ENCODE measurements around the gene BEAN1.
"Not testable (repeated sequence)": the region's sequence is repeated elsewhere in the genome, so short reads cannot be mapped to it uniquely, and the experiment has no call there.

BEAN1 gene

DNA sequence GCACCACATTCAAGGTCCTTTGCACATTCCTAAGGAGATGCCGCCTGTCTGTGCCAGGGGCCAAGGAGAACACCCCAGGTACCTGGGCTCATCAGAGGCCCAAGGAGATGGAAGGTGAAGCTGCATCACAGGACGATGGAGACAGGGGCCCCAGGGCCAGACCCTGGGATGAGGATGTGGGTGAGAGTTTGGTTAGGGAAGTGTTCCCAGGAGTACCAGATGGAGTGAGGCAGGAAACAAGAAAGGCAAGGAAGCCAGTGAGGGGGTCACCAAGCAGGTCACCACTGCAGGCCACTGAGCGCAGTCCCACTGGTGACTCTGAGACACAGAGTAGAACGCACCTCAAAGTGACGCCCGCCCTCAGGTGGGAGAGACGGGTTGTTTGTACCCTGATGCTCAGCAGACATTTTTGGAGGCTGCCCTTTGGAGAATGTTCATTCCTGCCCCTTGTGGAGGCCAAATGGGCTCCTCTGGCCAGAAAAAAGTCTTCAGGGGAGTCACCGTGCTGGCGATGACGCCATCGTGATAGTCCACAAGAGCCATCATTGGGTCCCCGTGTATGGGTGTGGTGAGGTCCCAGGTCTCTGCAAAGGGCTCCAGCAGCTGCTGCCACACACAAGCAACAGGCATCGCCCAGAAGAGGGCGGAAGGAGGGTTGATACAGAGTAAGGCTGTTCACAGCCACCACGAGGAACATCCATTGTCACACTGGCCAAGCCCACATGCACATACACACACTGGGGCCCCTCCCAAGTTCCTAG, 57.5 kb downstream of the BEAN1 start:
- no peak for DNase-seq (ENCODE audit: low read depth, low spot score)

DNA sequence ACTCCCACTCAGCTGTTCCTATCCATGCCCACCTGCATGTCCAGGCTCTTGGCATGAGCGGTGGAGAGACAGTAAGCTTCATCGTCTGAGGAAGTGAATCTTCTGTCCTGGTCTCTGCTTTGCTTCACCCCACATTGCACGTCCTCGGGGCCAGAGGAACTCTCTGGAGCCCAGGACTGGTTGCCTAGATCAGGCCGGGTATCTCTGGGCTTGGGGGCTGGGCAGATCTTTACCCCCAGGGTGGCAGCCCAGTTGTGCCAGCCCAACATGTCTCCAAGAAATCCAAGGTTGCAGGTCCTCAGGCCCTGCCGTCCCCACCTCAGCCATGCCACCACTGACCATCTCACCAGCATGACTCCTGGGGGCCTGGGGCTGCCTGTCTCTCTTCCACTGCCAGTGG, 58.3 kb downstream of the BEAN1 start:
- DNase-seq (ENCODE audit: low read depth, low spot score) = no peak

DNA sequence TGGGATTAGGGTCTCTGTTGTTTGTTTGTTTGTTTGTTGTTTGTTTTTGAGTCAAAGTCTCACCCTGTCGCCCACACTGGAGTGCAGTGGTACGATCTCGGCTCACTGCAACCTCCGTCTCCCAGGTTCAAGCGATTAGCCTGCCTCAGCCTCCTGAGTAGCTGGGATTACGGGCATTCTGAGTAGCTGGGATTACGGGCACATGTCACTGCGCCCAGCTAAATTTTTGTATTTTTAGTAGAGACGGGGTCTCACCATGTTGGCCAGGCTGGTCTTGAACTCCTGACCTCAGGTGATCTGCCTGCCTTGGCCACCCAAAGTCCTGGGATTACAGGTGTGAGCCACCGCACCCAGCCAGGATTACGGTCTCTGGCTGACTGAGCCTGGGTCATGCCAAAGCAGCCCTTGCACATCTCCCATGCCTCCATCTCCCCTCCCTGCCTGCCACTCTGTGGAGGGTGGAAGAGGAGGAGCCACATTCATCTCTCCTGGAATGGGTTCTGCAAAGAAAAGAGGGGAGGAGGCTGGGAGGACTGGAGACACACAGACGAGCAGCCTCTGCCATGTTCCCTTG, 59.2 kb downstream of the BEAN1 start:
- no peak for DNase-seq (ENCODE audit: low read depth, low spot score)

DNA sequence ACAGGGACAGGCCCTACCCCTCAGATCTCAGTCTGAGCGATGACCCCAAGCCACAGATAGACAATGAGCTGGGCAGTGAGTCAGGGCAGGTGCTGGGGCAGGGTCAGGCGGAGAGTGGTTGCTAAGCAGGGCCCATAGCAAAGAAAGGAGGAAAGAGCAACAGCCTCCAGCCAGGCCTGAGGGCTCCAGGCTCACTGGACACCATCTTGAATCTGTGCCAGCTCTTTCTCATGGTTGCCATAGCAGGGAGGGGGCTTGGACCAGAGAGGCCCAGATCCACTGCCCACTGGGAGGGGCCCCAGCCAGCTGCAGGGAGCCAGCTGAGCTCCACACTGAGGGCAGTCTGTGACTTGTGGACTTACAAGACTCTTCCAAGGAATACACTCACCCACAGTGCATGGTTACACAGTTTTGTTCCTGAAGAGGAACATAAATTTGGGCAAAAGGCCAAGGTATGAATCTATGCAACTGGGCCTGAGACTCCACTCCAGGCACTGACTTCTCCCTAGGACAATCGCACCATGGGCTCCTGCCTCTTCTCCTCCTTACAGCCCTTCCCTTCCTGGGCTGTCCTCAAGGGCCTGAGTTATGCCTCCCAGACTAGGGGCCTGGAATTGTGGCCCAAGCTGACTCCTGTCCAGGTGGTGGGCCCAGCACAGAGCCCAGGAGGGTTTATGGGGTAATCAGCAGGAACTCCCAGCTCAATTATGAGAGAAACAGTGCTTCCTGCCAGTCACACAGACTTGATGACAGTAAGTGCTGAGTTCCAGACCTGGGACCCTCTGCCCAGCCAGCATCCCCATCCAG, 59.9 kb downstream of the BEAN1 start:
- DNase-seq (ENCODE audit: low read depth, low spot score) = peak; percentile 73

DNA sequence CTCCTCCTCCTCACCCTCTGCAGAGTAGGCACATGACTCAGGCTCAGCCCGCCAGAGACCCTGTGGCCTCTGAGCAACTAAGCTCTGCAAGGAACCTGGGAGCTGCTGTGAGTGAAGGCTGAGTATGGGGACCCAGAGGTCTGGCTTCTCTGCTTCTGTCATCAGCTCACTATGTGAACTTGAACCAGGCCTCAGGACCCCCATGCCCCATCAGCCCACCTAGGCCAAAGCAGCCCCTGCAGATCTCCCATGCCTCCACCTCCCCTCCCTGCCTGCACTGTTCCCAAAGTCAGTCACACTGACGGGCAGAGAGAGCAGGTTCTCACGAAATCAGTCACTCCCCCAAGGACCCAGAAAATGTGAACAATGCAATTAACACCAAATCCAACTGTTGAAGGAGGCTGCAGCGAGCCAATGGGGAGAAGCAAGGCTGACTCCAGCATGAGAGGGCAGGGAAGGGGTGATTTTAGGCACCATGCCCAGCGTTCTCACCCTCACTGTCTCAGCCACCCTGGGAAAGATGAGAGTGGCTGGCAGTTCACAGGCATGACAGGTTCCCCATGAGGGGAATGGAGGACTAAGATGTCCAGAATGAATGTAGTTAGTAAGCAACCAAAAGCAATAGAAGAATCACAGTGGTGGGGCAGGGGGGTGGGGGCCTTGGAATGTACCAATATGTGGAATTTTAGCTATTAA, 60.6 kb downstream of the BEAN1 start:
- DNase-seq (ENCODE audit: low read depth, low spot score) = peak; percentile 63

DNA sequence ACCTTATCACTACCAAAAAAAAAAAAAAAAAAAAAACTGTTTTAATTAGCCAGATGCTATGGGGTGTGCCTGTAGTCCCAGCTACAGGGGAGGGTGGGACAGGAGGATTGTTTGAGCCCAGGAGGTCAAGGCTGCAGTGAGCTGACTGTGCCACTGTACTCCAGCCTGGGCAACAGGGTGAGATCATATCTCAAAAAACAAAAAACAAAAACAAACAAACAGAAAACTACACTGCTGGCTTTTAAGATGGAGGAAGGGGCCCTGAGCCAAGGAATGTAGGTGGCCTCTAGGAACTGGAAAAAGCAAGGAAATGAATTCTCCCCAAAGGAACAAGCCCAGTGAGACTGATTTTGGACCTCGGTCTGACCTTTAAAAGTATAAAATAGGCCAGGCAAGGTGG, 61.4 kb downstream of the BEAN1 start:
- DNase-seq (ENCODE audit: low read depth, low spot score) = no peak

DNA sequence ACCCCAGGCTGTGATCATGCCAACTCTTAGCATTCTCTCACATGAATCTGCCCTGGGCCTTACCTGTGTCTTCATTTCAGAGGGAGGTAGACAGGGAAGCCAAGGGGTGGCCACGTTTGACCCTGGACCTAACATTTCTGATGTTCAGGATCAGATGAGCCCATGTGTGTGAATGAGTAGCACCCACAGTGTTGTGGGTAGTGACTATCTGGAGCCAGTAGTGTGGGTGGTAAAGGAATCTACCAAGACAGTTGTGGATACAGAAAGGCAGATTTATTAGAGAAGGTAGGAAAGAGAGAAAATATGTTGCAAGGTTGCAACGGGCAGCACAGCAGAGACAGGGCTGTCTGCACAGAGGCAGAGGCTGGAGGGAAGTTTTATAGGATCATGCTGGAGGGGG, 62.3 kb downstream of the BEAN1 start:
- no peak for DNase-seq (ENCODE audit: low read depth, low spot score)

DNA sequence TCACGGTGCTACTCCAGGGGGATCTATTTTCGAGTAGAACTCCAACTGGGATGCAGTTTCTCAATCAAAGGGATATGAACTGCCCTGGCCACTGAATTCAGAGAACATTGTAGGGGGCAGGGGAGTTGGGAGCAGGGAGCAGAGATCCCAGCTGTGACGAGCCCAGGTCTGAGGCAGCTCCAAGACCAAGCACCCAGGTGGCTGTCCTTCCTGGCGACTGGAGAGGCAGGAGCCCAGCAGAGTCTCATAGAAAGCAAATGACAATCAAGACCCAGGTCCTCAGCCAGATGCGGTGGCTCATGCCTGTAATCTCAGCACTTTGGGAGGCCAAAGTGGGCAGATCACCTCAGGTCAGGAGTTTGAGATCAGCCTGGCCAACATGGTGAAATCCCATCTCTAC, 62.7 kb downstream of the BEAN1 start:
- DNase-seq (ENCODE audit: low read depth, low spot score) = no peak

DNA sequence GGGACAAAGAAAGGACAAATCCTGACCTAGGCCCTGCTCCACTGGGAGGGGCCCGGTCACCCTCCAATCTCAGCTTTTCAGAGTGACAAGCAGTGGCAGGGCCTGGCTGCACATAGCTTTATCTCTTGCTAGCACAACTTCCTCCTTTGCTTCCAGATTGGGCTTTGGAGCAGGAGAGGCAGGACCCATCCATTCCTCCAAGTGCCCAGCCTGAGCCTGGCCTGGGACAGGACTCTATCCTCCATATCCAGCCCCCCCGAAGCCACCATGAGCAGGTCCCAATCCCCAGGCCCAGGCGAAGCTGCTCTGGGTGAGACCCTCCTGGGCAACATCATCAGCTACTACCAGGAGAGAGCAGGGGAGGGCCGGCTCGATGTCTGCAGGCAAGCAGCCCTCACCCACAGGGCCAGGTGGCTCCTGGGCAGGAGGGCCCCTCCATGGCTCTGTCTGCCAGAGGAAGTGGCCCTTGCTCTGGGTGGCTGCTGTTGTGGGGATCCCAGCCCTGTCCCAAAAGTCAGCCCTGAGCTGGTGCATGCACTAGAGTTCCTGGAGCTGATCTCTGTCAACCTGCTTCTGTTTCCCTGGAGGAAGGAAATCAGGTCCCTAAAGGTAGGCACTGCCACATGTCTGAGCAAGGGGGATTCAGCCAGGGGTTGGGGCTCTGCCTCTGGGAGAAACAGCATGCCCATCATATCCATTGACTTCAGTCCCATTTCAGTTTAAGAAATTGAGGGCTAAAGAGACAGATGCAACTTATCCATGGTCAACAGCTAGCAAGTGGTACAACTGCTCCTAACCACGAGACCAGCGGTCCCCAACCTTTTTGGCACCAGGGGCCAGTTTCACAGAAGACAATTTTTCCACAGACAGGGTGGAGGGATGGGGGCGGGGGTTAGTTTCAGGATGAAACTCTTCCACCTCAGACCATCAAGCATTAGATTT, 64.0 kb downstream of the BEAN1 start:
- DNase-seq (ENCODE audit: low read depth, low spot score) = no peak

DNA sequence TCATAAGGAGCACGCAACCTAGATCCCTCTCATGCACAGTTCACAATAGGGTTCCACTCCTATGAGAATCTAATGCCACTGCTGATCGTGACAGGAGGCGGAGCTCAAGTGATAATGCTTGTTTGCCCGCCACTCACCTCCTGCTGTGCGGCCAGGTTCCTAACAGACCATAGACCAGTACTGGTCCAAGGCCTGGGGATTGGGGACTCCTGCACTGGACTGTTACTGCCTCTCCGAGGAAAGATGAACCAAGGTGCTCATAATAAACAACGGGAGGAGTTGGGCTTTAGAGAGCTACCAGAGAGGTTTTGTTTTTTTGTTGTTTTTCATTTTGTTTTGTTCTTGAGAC, 64.6 kb downstream of the BEAN1 start:
- DNase-seq (ENCODE audit: low read depth, low spot score) = no peak

DNA sequence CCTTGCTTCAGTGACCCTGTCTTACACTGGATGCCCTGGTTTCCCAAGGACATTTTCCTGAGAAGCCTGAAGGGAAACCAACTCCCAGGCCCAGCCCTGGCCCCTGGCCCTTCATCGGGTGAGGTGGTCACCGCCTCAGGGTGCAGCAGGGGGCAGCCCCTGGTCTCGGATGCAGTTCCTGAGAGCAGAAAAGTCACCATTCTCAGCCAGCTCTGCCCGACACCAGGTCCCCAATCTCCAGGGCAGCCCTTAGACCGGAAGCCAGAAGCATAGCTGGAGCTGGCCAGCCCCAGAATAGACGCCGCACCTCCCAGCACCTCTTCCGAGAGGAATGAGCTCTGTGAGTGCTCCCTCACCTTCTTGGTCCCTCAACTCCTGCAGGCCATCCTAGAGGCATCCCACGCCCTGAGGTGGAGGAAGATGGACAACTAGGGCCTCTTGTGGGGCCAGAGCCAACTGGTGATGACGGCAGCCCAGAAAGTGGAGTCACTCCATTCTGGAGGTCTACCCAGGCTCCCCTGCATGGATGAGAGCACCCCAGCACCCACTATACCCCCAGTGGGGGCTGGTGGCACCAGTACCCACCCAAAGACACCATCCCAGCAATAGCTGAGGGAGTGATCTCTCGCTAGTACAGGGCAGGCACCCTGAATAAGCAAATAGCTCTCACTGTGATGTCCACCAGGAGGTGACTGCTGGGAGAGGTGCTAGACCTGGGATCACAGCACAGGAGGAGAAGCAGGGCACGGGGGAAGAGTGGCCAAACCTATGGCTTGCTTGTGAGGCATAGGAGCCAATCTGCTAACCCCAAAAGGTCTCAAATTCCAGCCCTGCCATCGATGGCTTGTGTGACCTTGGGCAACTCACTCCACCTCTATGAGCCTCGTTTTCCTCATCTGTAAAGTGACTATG, 66.7 kb downstream of the BEAN1 start:
- DNase-seq (ENCODE audit: low read depth, low spot score) = no peak

DNA sequence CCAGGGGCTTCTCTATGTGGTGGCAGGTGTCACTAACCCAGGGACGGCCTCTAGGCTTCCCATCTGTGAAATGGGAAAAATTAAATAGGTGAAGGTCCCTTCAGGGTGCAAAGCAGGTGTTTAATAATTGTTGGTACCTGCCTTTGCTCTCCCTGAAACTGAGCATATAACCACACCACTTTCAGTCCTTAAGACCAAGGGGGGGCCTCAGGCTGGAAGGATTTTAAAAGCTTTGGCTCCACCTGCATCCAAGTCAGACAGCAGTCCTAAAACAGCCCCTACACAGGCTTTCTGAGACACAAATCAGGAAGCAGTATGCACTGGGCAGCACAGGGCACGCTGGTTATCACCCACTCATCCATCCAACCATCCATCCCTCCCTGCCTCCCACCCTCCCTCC, 67.8 kb downstream of the BEAN1 start:
- DNase-seq (ENCODE audit: low read depth, low spot score) = no peak

DNA sequence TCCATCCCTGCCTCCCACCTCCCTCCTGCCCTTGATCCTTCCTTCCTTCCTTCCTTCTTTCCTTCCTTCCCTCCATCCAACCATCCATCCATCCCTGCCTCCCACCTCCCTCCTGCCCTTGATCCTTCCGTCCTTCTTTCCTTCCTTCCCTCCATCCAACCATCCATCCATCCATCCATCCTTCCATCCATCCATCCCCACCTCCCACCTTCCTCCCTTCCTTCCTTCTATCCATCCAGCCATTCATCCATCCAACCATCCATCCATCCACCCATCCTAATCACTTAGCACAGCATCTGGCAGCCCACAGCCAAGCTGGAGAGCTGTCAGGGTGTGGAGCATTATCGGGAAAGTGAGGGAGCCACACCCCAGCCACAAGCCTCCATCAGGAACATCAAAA, 68.3 kb downstream of the BEAN1 start:
- no peak for DNase-seq (ENCODE audit: low read depth, low spot score)

DNA sequence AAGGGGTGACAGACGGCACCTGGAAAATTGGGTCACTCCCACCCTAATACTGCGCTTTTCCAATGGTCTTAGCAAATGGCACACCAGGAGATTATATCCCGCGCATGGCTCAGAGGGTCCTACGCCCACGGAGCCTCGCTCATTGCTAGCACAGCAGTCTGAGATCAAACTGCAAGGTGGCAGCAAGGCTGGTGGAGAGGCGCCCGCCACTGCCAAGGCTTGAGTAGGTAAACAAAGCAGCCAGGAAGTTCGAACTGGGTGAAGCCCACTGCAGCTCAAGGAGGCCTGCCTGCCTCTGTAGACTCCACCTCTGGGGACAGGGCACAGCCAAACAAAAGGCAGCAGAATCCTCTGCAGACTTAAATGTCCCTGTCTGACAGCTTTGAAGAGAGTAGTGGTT, 69.1 kb downstream of the BEAN1 start:
- not testable (repeated sequence) for DNase-seq (ENCODE audit: low read depth, low spot score)

DNA sequence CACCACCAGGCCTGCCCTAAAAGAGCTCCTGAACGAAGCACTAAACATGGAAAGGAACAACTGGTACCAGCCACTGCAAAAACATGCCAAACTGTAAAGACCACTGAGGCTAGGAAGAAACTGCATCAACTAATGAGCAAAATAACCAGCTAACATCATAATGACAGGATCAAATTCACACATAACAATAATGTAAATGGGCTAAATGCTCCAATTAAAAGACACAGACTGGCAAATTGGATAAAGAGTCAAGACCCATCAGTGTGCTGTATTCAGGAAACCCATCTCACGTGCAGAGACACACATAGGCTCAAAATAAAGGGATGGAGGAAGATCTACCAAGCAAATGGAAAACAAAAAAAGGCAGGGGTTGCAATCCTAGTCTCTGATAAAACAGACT, 70.8 kb downstream of the BEAN1 start:
- DNase-seq (ENCODE audit: low read depth, low spot score) = not testable (repeated sequence)

DNA sequence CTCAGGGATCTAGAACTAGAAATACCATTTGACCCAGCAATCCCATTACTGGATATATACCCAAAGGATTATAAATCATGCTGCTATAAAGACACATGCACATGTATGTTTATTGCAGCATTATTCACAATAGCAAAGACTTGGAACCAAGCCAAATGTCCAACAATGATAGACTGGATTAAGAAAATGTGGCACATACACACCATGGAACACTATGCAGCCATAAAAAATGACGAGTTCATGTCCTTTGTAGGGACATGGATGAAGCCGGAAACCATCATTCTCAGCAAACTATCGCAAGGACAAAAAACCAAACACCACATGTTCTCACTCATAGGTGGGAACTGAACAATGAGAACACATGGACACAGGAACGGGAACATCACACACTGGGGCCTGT, 74.5 kb downstream of the BEAN1 start:
- DNase-seq (ENCODE audit: low read depth, low spot score) = not testable (repeated sequence)

DNA sequence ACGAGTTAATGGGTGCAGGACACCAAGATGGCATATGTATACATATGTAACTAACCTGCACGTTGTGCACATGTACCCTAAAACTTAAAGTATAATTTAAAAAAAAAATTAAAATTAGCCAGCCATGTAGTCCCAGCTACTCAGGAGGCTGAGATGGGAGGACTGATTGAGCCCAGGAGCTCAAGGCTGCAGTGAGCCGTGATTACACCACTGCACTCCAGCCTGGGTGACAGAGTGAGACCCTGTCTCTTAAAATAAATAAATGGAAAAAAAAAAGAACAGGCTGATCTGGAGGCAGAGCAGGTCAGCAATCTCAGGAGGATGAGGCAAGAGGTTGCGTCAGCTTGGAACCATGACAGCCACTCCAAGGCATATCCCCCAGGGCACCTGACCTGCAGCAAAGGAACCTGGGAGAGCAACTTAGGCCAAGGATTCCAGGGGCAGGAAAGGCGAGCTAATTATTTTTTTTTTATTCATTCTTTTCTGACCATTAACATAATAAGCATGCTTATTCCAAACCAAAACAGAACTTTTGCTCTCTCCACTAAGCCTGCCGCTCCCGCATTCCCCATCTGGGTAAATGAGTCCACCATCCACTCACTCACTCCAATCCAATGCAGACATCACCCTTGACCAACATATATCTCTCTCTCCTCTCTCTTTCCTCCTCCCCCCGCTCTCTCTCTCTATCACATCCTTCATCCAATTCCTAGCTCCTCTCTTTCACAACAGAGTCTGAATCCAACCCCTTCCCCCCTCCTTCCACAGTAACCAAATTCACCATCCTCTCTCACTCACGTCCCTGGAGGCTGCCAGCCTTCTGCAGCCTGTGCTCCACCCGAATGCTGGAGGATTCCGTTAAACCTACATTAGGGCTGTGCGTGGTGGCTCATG, 75.2 kb downstream of the BEAN1 start:
- no peak for DNase-seq (ENCODE audit: low read depth, low spot score)

DNA sequence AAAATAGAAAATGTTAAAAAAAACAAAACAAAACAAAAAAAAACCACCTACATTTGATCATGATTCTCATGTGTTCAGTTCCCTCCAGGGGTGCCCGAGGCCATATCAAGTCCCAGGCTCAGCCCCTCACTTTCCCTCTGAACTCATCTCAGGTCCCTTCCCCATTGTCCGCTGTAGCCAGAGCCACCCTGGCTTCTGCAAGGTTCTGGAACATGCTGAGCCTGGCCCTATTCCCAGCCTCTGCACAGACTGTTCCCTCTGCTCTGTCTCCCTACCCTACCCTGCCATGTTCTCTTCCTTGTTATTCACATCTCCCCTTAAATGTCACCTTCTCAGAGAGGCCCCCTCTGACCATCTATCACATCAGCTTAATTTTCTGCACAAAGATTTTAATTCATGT, 75.9 kb downstream of the BEAN1 start:
- DNase-seq (ENCODE audit: low read depth, low spot score) = no peak

DNA sequence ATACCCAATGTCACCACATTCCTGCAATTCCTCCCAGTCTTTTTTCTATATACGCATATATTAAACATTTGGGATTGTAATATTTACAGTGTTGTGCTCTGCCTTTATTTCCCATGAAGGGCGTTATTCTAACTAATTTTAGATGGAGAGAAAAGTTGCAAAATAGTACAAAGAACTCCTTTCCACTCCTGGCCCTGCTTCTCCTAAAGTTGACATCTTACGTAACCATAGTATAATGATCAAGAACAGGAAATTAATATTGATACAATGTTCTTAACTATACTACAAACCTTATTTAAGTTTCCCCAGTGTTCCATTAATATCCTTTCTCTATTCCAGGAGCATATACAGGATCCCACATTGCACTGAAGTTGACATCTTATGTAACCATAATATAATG, 76.5 kb downstream of the BEAN1 start:
- no peak for DNase-seq (ENCODE audit: low read depth, low spot score)

Measured in astrocyte of the hippocampus (primary cell).